ENCODE measurements around the gene KCNJ6. TPM values are rescaled to one million over a fixed set of nuclear protein-coding genes. Genes with fewer than 3 reads are reported as not detected.

The KCNJ6 gene
- polyA plus RNA-seq, 1 of the 3 experiments (the other 2 are of a cell fraction): not detected

DNA sequence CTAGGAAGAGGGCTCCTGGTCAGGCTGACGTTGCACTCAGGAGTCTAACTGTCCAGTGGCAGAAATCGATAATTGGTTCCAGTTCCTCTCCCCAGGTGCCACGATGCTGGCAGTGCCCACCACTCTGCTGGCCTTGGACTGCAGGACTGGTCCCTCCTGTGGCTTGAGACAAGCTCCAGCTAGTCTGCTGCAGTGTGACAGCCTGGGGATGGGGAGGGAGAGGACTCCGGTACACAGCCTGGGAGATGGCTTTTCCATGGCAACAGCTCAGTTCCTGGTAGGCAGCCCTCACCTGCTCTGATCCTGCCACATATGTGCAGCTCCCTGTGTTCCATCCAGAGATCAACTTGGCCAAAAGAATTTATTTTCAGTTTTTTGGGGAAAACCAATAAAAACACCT lies 239.3 kb downstream of the KCNJ6 start (continued):
- TF ChIP-seq, protein P1, sequence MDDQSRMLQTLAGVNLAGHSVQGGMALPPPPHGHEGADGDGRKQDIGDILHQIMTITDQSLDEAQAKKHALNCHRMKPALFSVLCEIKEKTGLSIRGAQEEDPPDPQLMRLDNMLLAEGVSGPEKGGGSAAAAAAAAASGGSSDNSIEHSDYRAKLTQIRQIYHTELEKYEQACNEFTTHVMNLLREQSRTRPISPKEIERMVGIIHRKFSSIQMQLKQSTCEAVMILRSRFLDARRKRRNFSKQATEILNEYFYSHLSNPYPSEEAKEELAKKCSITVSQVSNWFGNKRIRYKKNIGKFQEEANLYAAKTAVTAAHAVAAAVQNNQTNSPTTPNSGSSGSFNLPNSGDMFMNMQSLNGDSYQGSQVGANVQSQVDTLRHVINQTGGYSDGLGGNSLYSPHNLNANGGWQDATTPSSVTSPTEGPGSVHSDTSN (IDR thresholded peaks at IDR 0.05): no peak
- TF ChIP-seq GABPA (IDR thresholded peaks at IDR 0.05; ENCODE audit: low read depth) (no peak), ELF1 (IDR thresholded peaks at IDR 0.05) (no peak), JUND (IDR thresholded peaks at IDR 0.05) (no peak)
- TF ChIP-seq, protein P2, sequence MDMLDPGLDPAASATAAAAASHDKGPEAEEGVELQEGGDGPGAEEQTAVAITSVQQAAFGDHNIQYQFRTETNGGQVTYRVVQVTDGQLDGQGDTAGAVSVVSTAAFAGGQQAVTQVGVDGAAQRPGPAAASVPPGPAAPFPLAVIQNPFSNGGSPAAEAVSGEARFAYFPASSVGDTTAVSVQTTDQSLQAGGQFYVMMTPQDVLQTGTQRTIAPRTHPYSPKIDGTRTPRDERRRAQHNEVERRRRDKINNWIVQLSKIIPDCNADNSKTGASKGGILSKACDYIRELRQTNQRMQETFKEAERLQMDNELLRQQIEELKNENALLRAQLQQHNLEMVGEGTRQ (IDR thresholded peaks at IDR 0.05; ENCODE audit: borderline replicate concordance, low read depth, low read length): no peak

DNA sequence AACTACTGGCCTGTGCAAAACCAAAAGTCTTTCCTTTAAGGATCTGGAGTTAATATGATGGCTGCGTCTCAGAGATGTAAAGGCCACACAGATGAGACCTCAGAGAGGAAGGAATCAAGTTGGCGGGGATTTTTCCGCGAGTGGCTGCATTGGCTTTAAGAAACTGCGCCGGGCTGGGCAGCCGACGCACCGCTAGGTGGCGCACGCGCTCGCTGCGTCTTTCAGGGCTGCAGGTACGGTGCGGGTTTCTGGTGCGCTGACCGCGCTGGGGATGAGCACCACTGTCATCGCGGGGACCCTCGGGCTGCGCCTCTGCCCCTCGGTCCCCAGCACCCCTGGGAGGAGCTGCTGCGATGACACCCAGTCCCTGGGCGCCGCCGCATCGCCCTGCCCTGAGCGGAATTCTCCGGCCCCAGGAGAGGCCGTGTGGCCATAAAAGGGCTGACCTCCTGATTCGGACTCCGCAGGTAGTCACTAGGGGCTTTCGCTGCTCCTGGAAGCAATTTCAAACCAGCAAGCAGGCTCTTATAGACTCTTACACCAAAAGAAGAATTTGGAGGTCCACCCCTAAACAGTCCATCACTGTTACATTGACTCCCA lies 241.0 kb downstream of the KCNJ6 start:
- H3K4me3 ChIP-seq (ENCODE audit: low read depth in 2 of 2, low read length in 1 of 2): peak overlapping the region in 1 of 2 experiments; percentile 34; a peak in 2 of 4 replicates
- no peaks in the 10 kb centered on the region for H4K20me1 ChIP-seq (ENCODE audit: insufficient read depth)
- H3K27me3 ChIP-seq (ENCODE audit: insufficient read depth): peaks cover 23% of the 10 kb centered on the region; the same call in 1 of the 2 replicates
- no peaks in the 10 kb centered on the region for H3K9me3 ChIP-seq
- H3K27ac ChIP-seq (ENCODE audit: low read depth in 2 of 2, low read length in 1 of 2): no peak overlapping the region
- no peak overlapping the region for H3K9ac ChIP-seq
- H2AFZ ChIP-seq (ENCODE audit: low read depth): no peak overlapping the region
- H3K79me2 ChIP-seq (ENCODE audit: insufficient read depth): no peaks in the 10 kb centered on the region
- no peaks in the 10 kb centered on the region for H3F3A ChIP-seq (replicated peaks; ENCODE audit: insufficient read depth)
- H3K4me1 ChIP-seq (ENCODE audit: control insufficient read depth in 1 of 2, insufficient read depth in 2 of 2, low read depth in 1 of 2, low read length in 1 of 2): no peaks in the 10 kb centered on the region; a peak in 1 of 4 replicates
- ChIA-PET CTCF (interaction anchor here (0.6 to 5.3 kb wide), 60 partner anchors 8 to 1003 kb away, joined by 3 to 40 read pairs (median 4); no protein-coding TSS in a partner anchor), POLR2A (no interaction called here)
- WGBS (ENCODE audit: low lambda C conversion rate): 3% methylated on average over 12 of the region's 35 CpGs
- peak; percentile 80 for DNase-seq
- no peaks in the 10 kb centered on the region for H3K9me2 ChIP-seq
- no peak for TF ChIP-seq RCOR1 (IDR thresholded peaks at IDR 0.05; ENCODE audit: low read length)
- no peak for TF ChIP-seq EP300 (IDR thresholded peaks at IDR 0.05; ENCODE audit: borderline replicate concordance in 1 of 2, low read depth in 1 of 2, low read length in 1 of 2)
- peak; percentile 65 for TF ChIP-seq RAD21 (IDR thresholded peaks at IDR 0.05; ENCODE audit: low read length)
- no peak for TF ChIP-seq FOSL2 (IDR thresholded peaks at IDR 0.05; ENCODE audit: borderline replicate concordance, low read depth)
- no peak for TF ChIP-seq MXI1 (IDR thresholded peaks at IDR 0.05; ENCODE audit: low read depth, low read length)
- TF ChIP-seq SMC3 (IDR thresholded peaks at IDR 0.05; ENCODE audit: low read depth, low read length): peak; percentile 66
- no peak for TF ChIP-seq NRF1 (IDR thresholded peaks at IDR 0.05; ENCODE audit: low read depth, low read length)
- TF ChIP-seq, protein P3, sequence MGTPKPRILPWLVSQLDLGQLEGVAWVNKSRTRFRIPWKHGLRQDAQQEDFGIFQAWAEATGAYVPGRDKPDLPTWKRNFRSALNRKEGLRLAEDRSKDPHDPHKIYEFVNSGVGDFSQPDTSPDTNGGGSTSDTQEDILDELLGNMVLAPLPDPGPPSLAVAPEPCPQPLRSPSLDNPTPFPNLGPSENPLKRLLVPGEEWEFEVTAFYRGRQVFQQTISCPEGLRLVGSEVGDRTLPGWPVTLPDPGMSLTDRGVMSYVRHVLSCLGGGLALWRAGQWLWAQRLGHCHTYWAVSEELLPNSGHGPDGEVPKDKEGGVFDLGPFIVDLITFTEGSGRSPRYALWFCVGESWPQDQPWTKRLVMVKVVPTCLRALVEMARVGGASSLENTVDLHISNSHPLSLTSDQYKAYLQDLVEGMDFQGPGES (IDR thresholded peaks at IDR 0.05; ENCODE audit: low read depth, low read length): no peak
- no peak for TF ChIP-seq GATA2 (CRISPR knock-in tag; IDR thresholded peaks at IDR 0.05)
- no peak for TF ChIP-seq TAF1 (IDR thresholded peaks at IDR 0.05; ENCODE audit: borderline replicate concordance, low read depth, low read length)
- TF ChIP-seq, protein P4, sequence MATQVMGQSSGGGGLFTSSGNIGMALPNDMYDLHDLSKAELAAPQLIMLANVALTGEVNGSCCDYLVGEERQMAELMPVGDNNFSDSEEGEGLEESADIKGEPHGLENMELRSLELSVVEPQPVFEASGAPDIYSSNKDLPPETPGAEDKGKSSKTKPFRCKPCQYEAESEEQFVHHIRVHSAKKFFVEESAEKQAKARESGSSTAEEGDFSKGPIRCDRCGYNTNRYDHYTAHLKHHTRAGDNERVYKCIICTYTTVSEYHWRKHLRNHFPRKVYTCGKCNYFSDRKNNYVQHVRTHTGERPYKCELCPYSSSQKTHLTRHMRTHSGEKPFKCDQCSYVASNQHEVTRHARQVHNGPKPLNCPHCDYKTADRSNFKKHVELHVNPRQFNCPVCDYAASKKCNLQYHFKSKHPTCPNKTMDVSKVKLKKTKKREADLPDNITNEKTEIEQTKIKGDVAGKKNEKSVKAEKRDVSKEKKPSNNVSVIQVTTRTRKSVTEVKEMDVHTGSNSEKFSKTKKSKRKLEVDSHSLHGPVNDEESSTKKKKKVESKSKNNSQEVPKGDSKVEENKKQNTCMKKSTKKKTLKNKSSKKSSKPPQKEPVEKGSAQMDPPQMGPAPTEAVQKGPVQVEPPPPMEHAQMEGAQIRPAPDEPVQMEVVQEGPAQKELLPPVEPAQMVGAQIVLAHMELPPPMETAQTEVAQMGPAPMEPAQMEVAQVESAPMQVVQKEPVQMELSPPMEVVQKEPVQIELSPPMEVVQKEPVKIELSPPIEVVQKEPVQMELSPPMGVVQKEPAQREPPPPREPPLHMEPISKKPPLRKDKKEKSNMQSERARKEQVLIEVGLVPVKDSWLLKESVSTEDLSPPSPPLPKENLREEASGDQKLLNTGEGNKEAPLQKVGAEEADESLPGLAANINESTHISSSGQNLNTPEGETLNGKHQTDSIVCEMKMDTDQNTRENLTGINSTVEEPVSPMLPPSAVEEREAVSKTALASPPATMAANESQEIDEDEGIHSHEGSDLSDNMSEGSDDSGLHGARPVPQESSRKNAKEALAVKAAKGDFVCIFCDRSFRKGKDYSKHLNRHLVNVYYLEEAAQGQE (IDR thresholded peaks at IDR 0.05; ENCODE audit: low read depth, low read length): no peak
- TF ChIP-seq, protein P5, sequence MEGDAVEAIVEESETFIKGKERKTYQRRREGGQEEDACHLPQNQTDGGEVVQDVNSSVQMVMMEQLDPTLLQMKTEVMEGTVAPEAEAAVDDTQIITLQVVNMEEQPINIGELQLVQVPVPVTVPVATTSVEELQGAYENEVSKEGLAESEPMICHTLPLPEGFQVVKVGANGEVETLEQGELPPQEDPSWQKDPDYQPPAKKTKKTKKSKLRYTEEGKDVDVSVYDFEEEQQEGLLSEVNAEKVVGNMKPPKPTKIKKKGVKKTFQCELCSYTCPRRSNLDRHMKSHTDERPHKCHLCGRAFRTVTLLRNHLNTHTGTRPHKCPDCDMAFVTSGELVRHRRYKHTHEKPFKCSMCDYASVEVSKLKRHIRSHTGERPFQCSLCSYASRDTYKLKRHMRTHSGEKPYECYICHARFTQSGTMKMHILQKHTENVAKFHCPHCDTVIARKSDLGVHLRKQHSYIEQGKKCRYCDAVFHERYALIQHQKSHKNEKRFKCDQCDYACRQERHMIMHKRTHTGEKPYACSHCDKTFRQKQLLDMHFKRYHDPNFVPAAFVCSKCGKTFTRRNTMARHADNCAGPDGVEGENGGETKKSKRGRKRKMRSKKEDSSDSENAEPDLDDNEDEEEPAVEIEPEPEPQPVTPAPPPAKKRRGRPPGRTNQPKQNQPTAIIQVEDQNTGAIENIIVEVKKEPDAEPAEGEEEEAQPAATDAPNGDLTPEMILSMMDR (IDR thresholded peaks at IDR 0.05): peak; percentile 96
- no peaks in the 10 kb centered on the region for H3K36me3 ChIP-seq (replicated peaks in 1 of 2; ENCODE audit: control insufficient read depth in 1 of 2, insufficient read depth in 2 of 2, low read length in 1 of 2)
- peak overlapping the region; percentile 67 for H3K4me2 ChIP-seq
